NOMO-1 (cell line): Measurements from ENCODE around the gene MCOLN1.

Source experiments
- DNase-seq, 2 experiments: peaks; one replicate each; lab custom pipeline; 2025; ENCODE audit not compliant: unreplicated experiment in 2 of 2; lab: John Stamatoyannopoulos, UW

MCOLN1 gene

GRCh38 chr19:7540761-7541474 lies 18.5 kb downstream of the MCOLN1 start:
- no peak for DNase-seq

- no peak for DNase-seq
Measured at GRCh38 chr19:7541475-7541824, 19.0 kb downstream of the MCOLN1 start.

- DNase-seq: no peak
Measured at GRCh38 chr19:7541828-7542443, 19.5 kb downstream of the MCOLN1 start.

GRCh38 chr19:7542556-7543348 lies 20.3 kb downstream of the MCOLN1 start:
- DNase-seq: no peak

GRCh38 chr19:7544626-7545025 lies 22.2 kb downstream of the MCOLN1 start:
- peak; percentile 54 to 57 for DNase-seq

- peak in 1 of 2 experiments; percentile 46 for DNase-seq
Measured at GRCh38 chr19:7545300-7545699, 22.9 kb downstream of the MCOLN1 start.

GRCh38 chr19:7545904-7546303 lies 23.5 kb downstream of the MCOLN1 start:
- DNase-seq: peak in 1 of 2 experiments; percentile 19

GRCh38 chr19:7547159-7547558 lies 24.7 kb downstream of the MCOLN1 start:
- DNase-seq: no peak

GRCh38 chr19:7549429-7550148 lies 27.2 kb downstream of the MCOLN1 start:
- DNase-seq: no peak

- DNase-seq: no peak
Measured at GRCh38 chr19:7550169-7550770, 27.8 kb downstream of the MCOLN1 start.

- DNase-seq: no peak
Measured at GRCh38 chr19:7550987-7551761, 28.8 kb downstream of the MCOLN1 start.

- DNase-seq: no peak
Measured at GRCh38 chr19:7552781-7553180, 30.4 kb downstream of the MCOLN1 start.

- no peak for DNase-seq
Measured at GRCh38 chr19:7554565-7554964, 32.1 kb downstream of the MCOLN1 start.

- DNase-seq: no peak
Measured at GRCh38 chr19:7554990-7555864, 32.8 kb downstream of the MCOLN1 start.

GRCh38 chr19:7556696-7557315 lies 34.4 kb downstream of the MCOLN1 start:
- no peak for DNase-seq

GRCh38 chr19:7558667-7559066 lies 36.2 kb downstream of the MCOLN1 start:
- DNase-seq: no peak

GRCh38 chr19:7559102-7559501 lies 36.7 kb downstream of the MCOLN1 start:
- no peak for DNase-seq

- no peak for DNase-seq
Measured at GRCh38 chr19:7560255-7560654, 37.8 kb downstream of the MCOLN1 start.

- DNase-seq: no peak
Measured at GRCh38 chr19:7561325-7561724, 38.9 kb downstream of the MCOLN1 start.
